MG63 (cell line): ENCODE results near the gene TMEM127. TPM values are rescaled to one million over a fixed set of nuclear protein-coding genes. Genes with fewer than 3 reads are reported as not detected.

ENCODE experiments used
- DNase-seq: peaks from one replicate; pipeline ENCODE4 v3.0.0-alpha.2; 2020
- H3K27me3 ChIP-seq: fragments of 250-450 bp; sonication (Bioruptor Pico); 2 replicates; pipeline ENCODE4 v1.5.1; 2020; ENCODE audit warnings: mild to moderate bottlenecking, moderate library complexity
- H3K36me3 ChIP-seq: fragments of 250-450 bp; sonication (Bioruptor Pico); 2 replicates; pipeline ENCODE4 v1.5.1; 2020; ENCODE audit warnings: mild to moderate bottlenecking, moderate library complexity
- H3K4me3 ChIP-seq: fragments of 250-450 bp; sonication (Bioruptor Pico); 2 replicates; pipeline ENCODE4 v1.5.1; 2020; ENCODE audit warnings: mild to moderate bottlenecking, moderate library complexity
- H3K9me3 ChIP-seq: fragments of 250-450 bp; sonication (Bioruptor Pico); 2 replicates; pipeline ENCODE4 v1.5.1; 2020; ENCODE audit warnings: mild to moderate bottlenecking, moderate library complexity
- total RNA-seq: library from RNA; depleted of rRNA; stranded (reverse); fragments of >200 nt; shearing (Covaris generic); gene quantifications from 2 replicates; pipeline ENCODE4 v1.2.3, GENCODE V29; 2014; ENCODE audit warnings: low replicate concordance; rRNA removed

TMEM127 gene
- total RNA-seq, 1 experiment from 2014 or later, result 7.3 TPM

DNA sequence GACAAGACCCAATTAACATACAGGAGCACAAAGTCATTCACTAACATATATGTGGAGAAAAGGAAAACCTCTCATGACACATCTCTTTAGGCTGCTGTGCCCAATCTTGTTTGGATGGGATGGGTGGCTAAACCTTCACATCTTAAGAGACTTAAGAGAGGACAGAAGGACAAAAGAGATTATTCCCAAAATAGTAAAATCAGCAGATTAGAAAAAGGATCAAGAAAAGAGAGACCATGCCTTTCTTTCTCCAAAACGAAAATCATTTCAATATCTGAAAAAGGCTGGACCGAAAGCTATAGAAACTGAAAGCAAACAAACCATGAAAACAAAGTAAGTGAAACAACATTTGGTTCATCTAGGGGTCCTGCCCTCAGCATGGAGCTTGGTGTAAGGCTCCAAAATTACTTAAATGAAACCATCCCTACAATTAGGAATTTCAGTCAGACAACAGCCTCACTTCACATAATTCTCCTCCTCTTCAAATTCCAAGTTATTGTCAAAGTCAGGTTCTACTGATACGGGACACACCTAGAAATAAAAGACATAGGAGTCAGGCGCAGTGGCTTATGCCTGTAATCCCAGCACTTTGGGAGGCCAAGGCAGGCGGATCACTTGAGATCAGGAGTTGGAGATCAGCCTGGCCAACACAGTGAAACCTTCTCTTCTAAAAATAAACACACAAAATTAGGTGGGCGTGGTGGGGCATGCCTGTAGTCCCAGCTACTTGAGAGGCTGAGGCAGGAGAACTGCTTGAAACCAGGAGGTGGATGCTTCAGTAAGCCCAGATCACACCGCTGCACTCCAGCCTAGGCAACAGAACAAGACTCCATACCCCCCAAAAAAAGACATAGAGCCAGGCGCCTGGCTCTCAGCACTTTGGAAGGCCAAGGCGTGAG is 62.4 kb downstream of the TMEM127 start:
- no peak overlapping the region for H3K4me3 ChIP-seq
- H3K27me3 ChIP-seq, result no peaks in the 10 kb centered on the region
- H3K36me3 ChIP-seq, result peaks cover 14% of the 10 kb centered on the region
- no peaks in the 10 kb centered on the region for H3K9me3 ChIP-seq
- DNase-seq, result no peak

GRCh38 chr2:96202152-96202854 is 63.5 kb downstream of the TMEM127 start:
- Histone ChIP-seq H3K36me3 (peaks cover 17% of the 10 kb centered on the region), H3K4me3 (no peak overlapping the region), H3K27me3 (no peaks in the 10 kb centered on the region), H3K9me3 (no peaks in the 10 kb centered on the region)
- no peak for DNase-seq

DNA sequence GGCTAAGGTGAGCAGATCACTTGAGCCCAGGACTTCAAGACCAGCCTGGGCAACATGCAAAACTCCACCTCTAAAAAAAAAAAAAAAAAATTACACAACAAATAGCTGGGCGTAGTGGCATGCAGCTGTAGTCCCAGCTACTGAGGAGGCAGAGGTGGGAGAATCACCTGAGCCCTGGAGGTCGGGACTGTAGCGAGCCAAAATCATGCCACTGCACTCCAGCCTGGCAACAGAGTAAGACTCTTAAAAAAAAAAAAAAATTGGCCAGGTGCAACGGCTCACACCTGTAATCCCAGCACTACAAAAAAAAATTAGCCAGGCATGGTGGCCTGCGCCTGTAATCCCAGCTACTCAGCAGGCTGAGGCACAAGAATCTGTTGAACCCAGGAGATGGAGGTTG is 64.5 kb downstream of the TMEM127 start:
- Histone ChIP-seq H3K27me3 (no peaks in the 10 kb centered on the region), H3K36me3 (peaks cover 17% of the 10 kb centered on the region), H3K9me3 (no peaks in the 10 kb centered on the region), H3K4me3 (no peak overlapping the region)
- no peak for DNase-seq

- Histone ChIP-seq H3K4me3 (no peak overlapping the region), H3K27me3 (no peaks in the 10 kb centered on the region), H3K9me3 (no peaks in the 10 kb centered on the region), H3K36me3 (peaks cover 27% of the 10 kb centered on the region)
- DNase-seq, result no peak
Measured at GRCh38 chr2:96198921-96199320, 66.9 kb downstream of the TMEM127 start.

Other genes with a start within 250 kb of the TMEM127 start
- not detected in 2 replicates for gene GPAT2, start 231.1 kb downstream of the TMEM127 start, total RNA-seq
- gene ADRA2B, start 149.4 kb downstream of the TMEM127 start, total RNA-seq, result 0.03 TPM in 1 of 2 replicates, not detected in the other
- gene ASTL, start 127.5 kb downstream of the TMEM127 start, total RNA-seq, result not detected in 2 replicates
- 4.9 and 8.7 TPM in 2 replicates for gene DUSP2, start 120.6 kb downstream of the TMEM127 start, total RNA-seq
- 100 and 113 TPM in 2 replicates for gene STARD7, start 57.2 kb downstream of the TMEM127 start, total RNA-seq
- 76.2 and 103 TPM in 2 replicates for gene CIAO1, start 228 bp upstream of the TMEM127 start, total RNA-seq
- 56.6 and 56.9 TPM in 2 replicates for gene SNRNP200, start 39.5 kb upstream of the TMEM127 start, total RNA-seq
- 4.7 TPM in 2 replicates for gene ITPRIPL1, start 59.3 kb upstream of the TMEM127 start, total RNA-seq
- 31.5 and 34.2 TPM in 2 replicates for gene NCAPH, start 69.8 kb upstream of the TMEM127 start, total RNA-seq
- 1.0 TPM in 1 of 2 replicates, not detected in the other for gene NEURL3, start 239.4 kb upstream of the TMEM127 start, total RNA-seq